Chondrocyte (in vitro differentiated cells): Measurements from ENCODE around the gene LSS. TPM values are rescaled to one million over a fixed set of nuclear protein-coding genes. Genes with fewer than 3 reads are reported as not detected.
A peak's percentile ranks its signal among the peaks of the same experiment; 100 is the strongest.

Source experiments
- DNase-seq: peaks from one replicate; pipeline ENCODE4 v3.0.0; 2021; ENCODE audit warnings: mixed read lengths, low spot score
- H3K27ac Mint-ChIP-seq: one replicate; pipeline ENCODE4 v1.8.0; 2021; ENCODE audit warnings: mild to moderate bottlenecking, moderate library complexity, mixed read lengths; ENCODE audit not compliant: unreplicated experiment
- H3K27me3 Mint-ChIP-seq: 2 replicates; pipeline ENCODE4 v1.8.0; 2021; ENCODE audit warnings: low read depth, mixed read lengths
- H3K36me3 Mint-ChIP-seq: 2 replicates; pipeline ENCODE4 v1.8.0; 2021; ENCODE audit warnings: low read depth, mixed read lengths
- H3K4me1 Mint-ChIP-seq: 2 replicates; pipeline ENCODE4 v1.8.0; 2021; ENCODE audit warnings: low read depth, mild to moderate bottlenecking, mixed read lengths
- H3K4me3 Mint-ChIP-seq: one replicate; pipeline ENCODE4 v1.8.0; 2021; ENCODE audit warnings: mild to moderate bottlenecking, moderate library complexity, mixed read lengths; ENCODE audit not compliant: unreplicated experiment
- H3K9me3 Mint-ChIP-seq: 2 replicates; pipeline ENCODE4 v1.8.0; 2021; ENCODE audit warnings: low read depth, mixed read lengths
- CTCF ChIP-seq: fragments of 200-600 bp; sonication (generic); IDR thresholded peaks from 2 replicates; pipeline ENCODE4 v1.5.0; 2021; ENCODE audit warnings: antibody characterized with exemption, mild to moderate bottlenecking, moderate library complexity
- total RNA-seq: library from RNA; stranded (reverse); gene quantifications from 3 replicates; pipeline ENCODE4 v1.2.1, GENCODE V29; 2021

The LSS gene
- total RNA-seq, 1 donor from 2014 or later, result 107 TPM

GRCh38 chr21:46189213-46189958, 39.2 kb downstream of the LSS start:
- peaks cover 20% of the 10 kb centered on the region for H3K36me3 Mint-ChIP-seq
- H3K27ac Mint-ChIP-seq, result peak overlapping the region; percentile 95
- peaks cover 47% of the 10 kb centered on the region for H3K4me1 Mint-ChIP-seq
- peak; percentile 68 for DNase-seq
- no peak for TF ChIP-seq CTCF
- no peaks in the 10 kb centered on the region for H3K27me3 Mint-ChIP-seq
- H3K4me3 Mint-ChIP-seq, result peak overlapping the region; percentile 31
- no peaks in the 10 kb centered on the region for H3K9me3 Mint-ChIP-seq

- no peak for TF ChIP-seq CTCF
- Mint-ChIP-seq H3K4me3 (peak overlapping the region; percentile 31), H3K4me1 (peaks cover 50% of the 10 kb centered on the region), H3K36me3 (peaks cover 12% of the 10 kb centered on the region), H3K27me3 (no peaks in the 10 kb centered on the region), H3K27ac (peak overlapping the region; percentile 95), H3K9me3 (no peaks in the 10 kb centered on the region)
- peak; percentile 55 for DNase-seq
These were observed 40.1 kb downstream of the LSS start for GRCh38 chr21:46188226-46189212.

GRCh38 chr21:46187814-46188213, 40.8 kb downstream of the LSS start:
- Mint-ChIP-seq H3K36me3 (peaks cover 10% of the 10 kb centered on the region), H3K4me1 (peaks cover 55% of the 10 kb centered on the region), H3K9me3 (no peaks in the 10 kb centered on the region), H3K27ac (peak overlapping the region; percentile 95), H3K4me3 (no peak overlapping the region), H3K27me3 (no peaks in the 10 kb centered on the region)
- TF ChIP-seq CTCF, result no peak
- no peak for DNase-seq

- TF ChIP-seq CTCF, result no peak
- peaks cover 55% of the 10 kb centered on the region for H3K4me1 Mint-ChIP-seq
- H3K36me3 Mint-ChIP-seq, result peaks cover 10% of the 10 kb centered on the region
- H3K9me3 Mint-ChIP-seq, result no peaks in the 10 kb centered on the region
- H3K4me3 Mint-ChIP-seq, result no peak overlapping the region
- H3K27me3 Mint-ChIP-seq, result no peaks in the 10 kb centered on the region
- no peak overlapping the region for H3K27ac Mint-ChIP-seq
- DNase-seq, result no peak
These were observed 41.3 kb downstream of the LSS start for GRCh38 chr21:46187261-46187660.

- Mint-ChIP-seq H3K9me3 (no peaks in the 10 kb centered on the region), H3K36me3 (peaks cover 5% of the 10 kb centered on the region), H3K4me1 (peaks cover 46% of the 10 kb centered on the region), H3K4me3 (peak overlapping the region; percentile 87), H3K27me3 (no peaks in the 10 kb centered on the region), H3K27ac (peak overlapping the region; percentile 98)
- TF ChIP-seq CTCF, result no peak
- no peak for DNase-seq
These were observed 42.9 kb downstream of the LSS start for GRCh38 chr21:46185716-46186115.
